SU-DHL-6 (cell line): ENCODE measurements around the gene MYH11.

Experiments
- H2AFZ ChIP-seq: fragments of 200-600 bp; sonication (generic); 2 replicates; pipeline ENCODE4 v1.6.1; 2014; ENCODE audit warnings: low read depth, mild to moderate bottlenecking, moderate library complexity, mixed read lengths, antibody characterized with exemption, low read length; ENCODE audit not compliant: severe bottlenecking
- H3F3A ChIP-seq: fragments of 200-600 bp; shearing (Covaris generic); 2 replicates; pipeline ENCODE4 v1.6.0; 2016; ENCODE audit warnings: antibody characterized with exemption, mild to moderate bottlenecking; ENCODE audit not compliant: insufficient read depth
- H3K27ac ChIP-seq: fragments of 200-600 bp; sonication (generic); 2 replicates; pipeline ENCODE4 v1.5.1; 2016; ENCODE audit warnings: low read depth, mild to moderate bottlenecking, low read length, moderate library complexity, mixed read lengths
- H3K27me3 ChIP-seq: fragments of 200-600 bp; sonication (generic), shearing (Covaris generic); 2 replicates; pipeline ENCODE4 v1.6.0; 2014; ENCODE audit warnings: mild to moderate bottlenecking, low read length
- H3K36me3 ChIP-seq: fragments of 200-600 bp; sonication (generic); 2 replicates; pipeline ENCODE4 v1.6.1; 2014; ENCODE audit warnings: mild to moderate bottlenecking, low read length, mixed read lengths
- H3K4me2 ChIP-seq: fragments of 300-600, 200-600 bp; shearing (Covaris generic), sonication (generic); 2 replicates; pipeline ENCODE4 v1.6.0; 2014; ENCODE audit warnings: low read length, low read depth, mild to moderate bottlenecking; ENCODE audit not compliant: poor library complexity, severe bottlenecking
- H3K4me3 ChIP-seq: fragments of 200-600 bp; sonication (generic); 2 replicates; pipeline ENCODE4 v1.5.1; 2014; ENCODE audit warnings: antibody characterized with exemption, low read length, mild to moderate bottlenecking, mixed read lengths; ENCODE audit not compliant: insufficient read depth, poor library complexity, severe bottlenecking
- H3K79me2 ChIP-seq: fragments of 200-600 bp; sonication (generic); 2 replicates; pipeline ENCODE4 v1.6.1; 2014; ENCODE audit warnings: mild to moderate bottlenecking, low read length, moderate library complexity; ENCODE audit not compliant: insufficient read depth
- H3K9ac ChIP-seq: fragments of 200-600 bp; sonication (generic); 2 replicates; pipeline ENCODE4 v1.7.0; 2014; ENCODE audit warnings: mild to moderate bottlenecking, low read length
- H3K9me2 ChIP-seq: fragments of 200-600 bp; sonication (generic); replicated peaks from 2 replicates; pipeline ENCODE4 v1.6.1; 2014; ENCODE audit warnings: low read length; ENCODE audit not compliant: insufficient read depth
- H3K9me3 ChIP-seq: fragments of 200-600 bp; sonication (generic); 2 replicates; pipeline ENCODE4 v1.6.1; 2014; ENCODE audit warnings: low read length, mixed read lengths; ENCODE audit not compliant: insufficient read depth
- H4K20me1 ChIP-seq: fragments of 200-600 bp; sonication (generic); 2 replicates; pipeline ENCODE4 v1.6.1; 2014; ENCODE audit warnings: low read depth, mild to moderate bottlenecking, antibody characterized with exemption, low read length, moderate library complexity, mixed read lengths
- CTCF ChIP-seq: fragments of 200-600 bp; sonication (generic); IDR thresholded peaks from one replicate; pipeline ENCODE4 v1.5.1; 2017; ENCODE audit warnings: antibody characterized with exemption, mild to moderate bottlenecking, low read length, moderate library complexity; ENCODE audit not compliant: insufficient read depth, poor library complexity, severe bottlenecking
- EZH2phosphoT487 ChIP-seq: fragments of 200-600 bp; sonication (generic), shearing (Covaris generic); conservative IDR thresholded peaks from 2 replicates; pipeline ENCODE4 v1.6.1; 2018; ENCODE audit warnings: mild to moderate bottlenecking, antibody characterized with exemption, low read length, moderate library complexity, mixed read lengths

The MYH11 gene

DNA sequence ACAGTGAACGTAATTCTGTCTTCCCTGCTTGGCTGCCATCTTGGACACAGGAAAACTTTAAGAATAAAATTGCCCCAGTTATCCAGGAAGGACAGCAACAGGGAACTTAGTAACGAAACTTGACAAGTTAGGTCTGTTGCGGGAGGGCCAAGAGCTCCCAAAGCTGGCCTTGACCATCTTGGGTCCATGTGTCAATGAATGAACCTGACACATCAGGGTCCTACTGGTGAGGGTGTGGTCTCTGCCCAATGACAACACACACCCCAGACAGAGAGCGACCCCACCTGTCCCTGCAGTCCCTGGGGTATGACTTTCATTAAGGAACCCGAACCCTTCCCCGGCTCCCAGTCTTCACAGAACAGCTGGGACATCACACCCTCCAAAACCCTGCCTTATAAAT is 110.5 kb downstream of the MYH11 start:
- TF ChIP-seq CTCF: no peak
- Histone ChIP-seq H3F3A (no peaks in the 10 kb centered on the region), H3K4me3 (no peak overlapping the region), H2AFZ (no peak overlapping the region), H3K27ac (no peak overlapping the region), H3K9me2 (no peaks in the 10 kb centered on the region), H3K9me3 (no peaks in the 10 kb centered on the region), H3K4me2 (no peak overlapping the region), H4K20me1 (no peaks in the 10 kb centered on the region), H3K9ac (no peak overlapping the region), H3K79me2 (no peaks in the 10 kb centered on the region), H3K27me3 (no peaks in the 10 kb centered on the region), H3K36me3 (no peaks in the 10 kb centered on the region)

- Histone ChIP-seq H3K79me2 (no peaks in the 10 kb centered on the region), H3K4me2 (no peak overlapping the region), H3K27me3 (no peaks in the 10 kb centered on the region), H3F3A (no peaks in the 10 kb centered on the region), H4K20me1 (no peaks in the 10 kb centered on the region), H3K9ac (no peak overlapping the region), H3K36me3 (no peaks in the 10 kb centered on the region), H3K9me2 (no peaks in the 10 kb centered on the region), H3K9me3 (no peaks in the 10 kb centered on the region), H2AFZ (no peak overlapping the region), H3K4me3 (no peak overlapping the region), H3K27ac (no peak overlapping the region)
- TF ChIP-seq EZH2phosphoT487: no peak
- TF ChIP-seq CTCF: no peak
These were observed 113.2 kb downstream of the MYH11 start for GRCh38 chr16:15743657-15744056.

DNA sequence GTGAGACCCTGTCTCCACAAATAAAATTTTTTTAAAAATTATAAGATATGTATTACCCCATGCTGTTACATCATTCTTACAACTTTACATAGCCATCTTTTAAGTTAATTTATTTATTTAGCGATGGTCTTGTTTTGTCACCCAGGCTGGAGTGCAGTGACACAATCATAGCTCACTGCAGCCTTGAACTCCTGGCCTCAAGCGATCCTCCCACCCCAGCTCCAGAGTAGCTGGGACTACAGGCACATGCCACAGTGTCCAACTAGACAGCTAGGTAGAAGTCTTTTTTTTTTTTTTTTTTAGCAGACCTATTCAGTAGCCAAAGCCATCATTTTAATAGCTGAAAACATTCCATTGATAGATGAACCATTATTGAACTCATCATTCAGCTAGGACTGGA is 114.1 kb downstream of the MYH11 start:
- Histone ChIP-seq H3K27ac (no peak overlapping the region), H3F3A (no peaks in the 10 kb centered on the region), H3K27me3 (no peaks in the 10 kb centered on the region), H3K9ac (no peak overlapping the region), H2AFZ (no peak overlapping the region), H3K79me2 (no peaks in the 10 kb centered on the region), H3K4me2 (no peak overlapping the region), H3K9me3 (no peaks in the 10 kb centered on the region), H3K4me3 (no peak overlapping the region), H3K36me3 (no peaks in the 10 kb centered on the region), H4K20me1 (no peaks in the 10 kb centered on the region), H3K9me2 (no peaks in the 10 kb centered on the region)
- no peak for TF ChIP-seq EZH2phosphoT487

DNA sequence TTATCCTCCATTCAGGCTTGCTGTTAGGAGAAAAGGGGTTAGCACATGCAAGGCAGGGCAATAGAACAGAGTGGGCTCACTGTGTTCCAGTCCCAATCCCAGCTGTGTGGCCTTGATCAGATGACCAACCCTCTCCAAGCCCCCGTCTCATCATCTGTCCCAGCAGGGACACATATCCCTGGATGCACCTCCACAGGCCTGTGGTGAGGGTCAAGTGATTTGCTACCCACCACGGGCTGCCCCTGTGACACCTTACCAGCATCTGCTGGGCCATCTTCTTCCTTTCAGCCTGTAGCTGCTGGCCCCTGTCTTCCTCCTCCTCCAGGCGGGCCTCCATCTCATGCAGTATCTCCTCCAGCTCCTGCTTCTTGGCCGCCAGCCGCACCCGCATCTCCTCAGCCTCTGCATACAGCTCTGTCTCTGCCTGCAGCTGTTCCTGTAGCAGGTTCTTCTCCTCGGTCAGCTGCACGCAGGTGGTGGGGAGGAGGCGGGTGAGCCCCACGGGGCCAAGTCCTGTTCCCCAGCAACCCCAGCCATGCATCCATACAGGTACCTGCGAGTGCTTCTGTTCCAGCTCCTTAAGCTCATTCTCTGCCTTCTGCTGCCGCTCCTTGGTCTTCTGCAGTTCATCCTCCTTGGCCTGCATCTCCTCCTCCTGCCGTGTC is 115.5 kb downstream of the MYH11 start:
- H3K9ac ChIP-seq: no peak overlapping the region
- no peak overlapping the region for H3K4me3 ChIP-seq
- H3F3A ChIP-seq: no peaks in the 10 kb centered on the region
- TF ChIP-seq CTCF: no peak
- no peak for TF ChIP-seq EZH2phosphoT487
- no peaks in the 10 kb centered on the region for H3K79me2 ChIP-seq
- no peak overlapping the region for H2AFZ ChIP-seq
- H3K27ac ChIP-seq: no peak overlapping the region
- no peak overlapping the region for H3K4me2 ChIP-seq
- H3K9me3 ChIP-seq: no peaks in the 10 kb centered on the region
- H3K36me3 ChIP-seq: no peaks in the 10 kb centered on the region
- no peaks in the 10 kb centered on the region for H3K27me3 ChIP-seq
- no peaks in the 10 kb centered on the region for H3K9me2 ChIP-seq
- H4K20me1 ChIP-seq: no peaks in the 10 kb centered on the region
